DND-41 (cell line): ENCODE results near the gene MAN2B2.

ENCODE experiments used
- ATAC-seq: fragments of 200-7000 bp; cut with Tn5 transposase; 3 replicates; pipeline ENCODE4 v1.9.1; 2021; ENCODE audit warnings: low read depth; ENCODE audit not compliant: insufficient read depth
- DNase-seq: peaks from one replicate; pipeline ENCODE4 v3.0.0-alpha.2; 2020
- H2AFZ ChIP-seq: 2 replicates; pipeline ENCODE4 v1.6.0; 2012; ENCODE audit warnings: low read depth, low read length
- H3K27ac ChIP-seq: 2 replicates; pipeline ENCODE4 v1.5.1; 2012; ENCODE audit warnings: low read length, inconsistent platforms
- H3K27me3 ChIP-seq: fragments of 200-600 bp; sonication (generic); 2 replicates; pipeline ENCODE4 v1.6.0; 2012; ENCODE audit warnings: low read length, mild to moderate bottlenecking, inconsistent platforms; ENCODE audit not compliant: insufficient read depth, poor library complexity
- H3K36me3 ChIP-seq: 2 replicates; pipeline ENCODE4 v1.5.1; 2012; ENCODE audit warnings: low read length, inconsistent platforms; ENCODE audit not compliant: insufficient read depth
- H3K4me1 ChIP-seq: 2 replicates; pipeline ENCODE4 v1.5.1; 2012; ENCODE audit warnings: mild to moderate bottlenecking, low read length; ENCODE audit not compliant: insufficient read depth
- H3K4me2 ChIP-seq: 2 replicates; pipeline ENCODE4 v1.6.0; 2012; ENCODE audit warnings: mild to moderate bottlenecking, moderate library complexity, low read length, inconsistent platforms; ENCODE audit not compliant: insufficient read depth
- H3K4me3 ChIP-seq, 2 experiments: fragments of 200-600 bp in 1 of 2; shearing (Covaris generic) in 1 of 2; 2 replicates each; pipeline ENCODE4 v1.5.1; 2012 to 2016; ENCODE audit warnings: inconsistent platforms in 2 of 2, low read length in 2 of 2, mild to moderate bottlenecking in 2 of 2, low read depth in 1 of 2, moderate library complexity in 1 of 2
- H3K79me2 ChIP-seq: 2 replicates; pipeline ENCODE4 v1.6.0; 2012; ENCODE audit warnings: low read length, inconsistent platforms; ENCODE audit not compliant: insufficient read depth
- H3K9ac ChIP-seq: 2 replicates; pipeline ENCODE4 v1.6.0; 2012; ENCODE audit warnings: low read depth, mild to moderate bottlenecking, inconsistent platforms, low read length, moderate library complexity
- H3K9me3 ChIP-seq: 2 replicates; pipeline ENCODE4 v1.5.1; 2012; ENCODE audit warnings: low read length, moderate library complexity, mild to moderate bottlenecking, inconsistent platforms; ENCODE audit not compliant: insufficient read depth, severe bottlenecking
- H4K20me1 ChIP-seq: 2 replicates; pipeline ENCODE4 v1.6.0; 2012; ENCODE audit warnings: low read length; ENCODE audit not compliant: insufficient read depth
- CTCF ChIP-seq: IDR thresholded peaks from 2 replicates; pipeline ENCODE4 v1.5.1; 2012; ENCODE audit warnings: borderline replicate concordance, low read length, moderate library complexity, mild to moderate bottlenecking; ENCODE audit not compliant: poor library complexity, severe bottlenecking; ENCODE audit errors: extremely low read depth
- EZH2 ChIP-seq: IDR thresholded peaks from 3 replicates; pipeline ENCODE4 v1.6.1; 2012; ENCODE audit warnings: borderline replicate concordance, low read depth, mild to moderate bottlenecking, moderate library complexity, low read length, inconsistent platforms; ENCODE audit not compliant: severe bottlenecking

The MAN2B2 gene

DNA sequence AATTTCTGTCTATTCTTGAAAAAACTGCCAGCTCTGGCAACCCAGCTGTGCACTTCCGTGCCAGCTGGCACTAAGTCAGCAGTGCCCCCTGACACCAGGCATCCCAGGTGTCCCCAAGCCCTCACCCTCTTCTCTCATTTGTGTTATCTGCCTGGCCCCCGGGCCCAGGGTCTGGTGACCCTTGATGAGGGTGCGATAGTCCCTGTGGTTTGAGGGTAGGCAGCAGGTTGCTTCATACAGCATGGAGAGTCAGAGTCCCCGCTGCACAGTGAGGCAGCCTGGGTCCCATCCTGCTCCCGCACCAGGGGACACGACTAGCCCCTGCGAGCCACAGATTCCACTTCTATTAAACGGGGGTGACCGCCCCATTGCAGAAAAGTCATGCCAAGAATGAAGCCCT is 1.9 kb downstream of the MAN2B2 start:
- TF ChIP-seq EZH2 (no peak), CTCF (no peak)
- peaks cover 23% of the 10 kb centered on the region for H3K4me1 ChIP-seq
- no peak overlapping the region for H3K4me3 ChIP-seq
- no peak for DNase-seq
- H2AFZ ChIP-seq, result no peak overlapping the region
- no peak overlapping the region for H3K4me2 ChIP-seq
- no peaks in the 10 kb centered on the region for H4K20me1 ChIP-seq
- H3K27ac ChIP-seq, result no peak overlapping the region
- peaks cover 47% of the 10 kb centered on the region for H3K36me3 ChIP-seq
- H3K79me2 ChIP-seq, result peaks cover 12% of the 10 kb centered on the region
- no peaks in the 10 kb centered on the region for H3K27me3 ChIP-seq
- no peak for ATAC-seq
- no peaks in the 10 kb centered on the region for H3K9me3 ChIP-seq
- H3K9ac ChIP-seq, result no peak overlapping the region

- Histone ChIP-seq H3K4me1 (peaks cover 23% of the 10 kb centered on the region), H3K9me3 (no peaks in the 10 kb centered on the region), H3K9ac (no peak overlapping the region), H4K20me1 (no peaks in the 10 kb centered on the region), H3K27ac (no peak overlapping the region), H3K4me2 (no peak overlapping the region), H3K36me3 (peaks cover 47% of the 10 kb centered on the region), H3K79me2 (peaks cover 12% of the 10 kb centered on the region), H3K4me3 (no peak overlapping the region), H3K27me3 (no peaks in the 10 kb centered on the region), H2AFZ (no peak overlapping the region)
- TF ChIP-seq EZH2, result no peak
- TF ChIP-seq CTCF, result no peak
- DNase-seq (no peak), ATAC-seq (no peak)
Observed at GRCh38 chr4:6577409-6577808, 2.4 kb downstream of the MAN2B2 start.

DNA sequence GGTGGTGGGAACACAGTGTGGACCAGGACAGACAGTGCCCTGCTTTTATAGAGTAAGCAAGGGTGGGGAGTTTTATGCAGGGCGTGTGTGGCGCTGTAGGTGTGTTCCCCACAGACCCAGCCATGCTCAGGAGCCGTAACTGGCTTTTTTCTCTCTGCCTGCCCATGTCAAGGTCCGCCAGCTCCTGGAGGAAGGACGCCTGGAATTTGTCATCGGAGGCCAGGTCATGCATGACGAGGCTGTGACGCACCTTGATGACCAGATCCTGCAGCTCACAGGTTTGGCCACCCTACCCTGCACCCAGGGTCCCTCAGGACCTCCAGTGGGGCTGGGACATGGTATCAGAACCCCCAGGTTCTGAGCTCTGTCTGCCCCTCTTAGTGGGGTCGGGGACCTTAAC is 3.2 kb downstream of the MAN2B2 start:
- H3K4me3 ChIP-seq, result no peak overlapping the region
- H3K4me2 ChIP-seq, result no peak overlapping the region
- H3K9ac ChIP-seq, result no peak overlapping the region
- H3K27me3 ChIP-seq, result no peaks in the 10 kb centered on the region
- no peak for TF ChIP-seq EZH2
- no peak for TF ChIP-seq CTCF
- no peaks in the 10 kb centered on the region for H4K20me1 ChIP-seq
- H3K79me2 ChIP-seq, result peaks cover 12% of the 10 kb centered on the region
- ATAC-seq (no peak), DNase-seq (no peak)
- H3K4me1 ChIP-seq, result peaks cover 23% of the 10 kb centered on the region
- no peak overlapping the region for H2AFZ ChIP-seq
- H3K9me3 ChIP-seq, result no peaks in the 10 kb centered on the region
- H3K27ac ChIP-seq, result no peak overlapping the region
- peaks cover 51% of the 10 kb centered on the region for H3K36me3 ChIP-seq

DNA sequence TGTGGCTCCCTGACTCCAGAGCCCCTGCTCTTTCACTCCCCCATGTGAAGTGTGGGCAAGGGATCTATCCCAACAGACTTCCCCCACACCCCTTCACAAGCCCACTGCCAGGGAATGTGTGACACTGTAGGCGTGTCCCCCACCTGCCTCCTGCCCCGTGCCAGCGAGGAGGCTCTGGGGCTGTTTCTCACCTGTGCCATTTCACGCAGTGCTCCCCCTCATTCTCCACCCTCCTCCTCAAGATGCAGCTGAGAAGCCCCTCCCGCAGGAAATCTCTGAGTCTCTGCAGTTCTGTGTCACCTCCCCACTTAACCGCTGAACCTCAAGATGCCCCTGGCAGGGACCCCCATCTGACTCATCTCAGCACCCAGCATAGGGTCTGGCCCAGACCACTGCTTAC is 5.4 kb downstream of the MAN2B2 start:
- peaks cover 14% of the 10 kb centered on the region for H3K4me1 ChIP-seq

More for the DNA sequence above, 5.4 kb downstream of the MAN2B2 start:
- no peaks in the 10 kb centered on the region for H3K27me3 ChIP-seq
- H4K20me1 ChIP-seq, result no peaks in the 10 kb centered on the region
- peaks cover 8% of the 10 kb centered on the region for H3K79me2 ChIP-seq
- H3K4me3 ChIP-seq, result no peak overlapping the region
- H3K9me3 ChIP-seq, result no peaks in the 10 kb centered on the region
- DNase-seq (no peak), ATAC-seq (no peak)
- H3K4me2 ChIP-seq, result no peak overlapping the region
- no peak for TF ChIP-seq CTCF
- no peak for TF ChIP-seq EZH2
- H3K27ac ChIP-seq, result no peak overlapping the region
- no peak overlapping the region for H2AFZ ChIP-seq
- H3K9ac ChIP-seq, result no peak overlapping the region
- H3K36me3 ChIP-seq, result peaks cover 54% of the 10 kb centered on the region
